NCI-H345 treated with DMSO at 0.1 percent for 48 hours (cell line): ENCODE data around the gene SOS1.

Experiments used
- DNase-seq: peaks from one replicate; lab custom pipeline; 2025; ENCODE audit not compliant: unreplicated experiment; lab: John Stamatoyannopoulos, UW

SOS1 gene

DNA sequence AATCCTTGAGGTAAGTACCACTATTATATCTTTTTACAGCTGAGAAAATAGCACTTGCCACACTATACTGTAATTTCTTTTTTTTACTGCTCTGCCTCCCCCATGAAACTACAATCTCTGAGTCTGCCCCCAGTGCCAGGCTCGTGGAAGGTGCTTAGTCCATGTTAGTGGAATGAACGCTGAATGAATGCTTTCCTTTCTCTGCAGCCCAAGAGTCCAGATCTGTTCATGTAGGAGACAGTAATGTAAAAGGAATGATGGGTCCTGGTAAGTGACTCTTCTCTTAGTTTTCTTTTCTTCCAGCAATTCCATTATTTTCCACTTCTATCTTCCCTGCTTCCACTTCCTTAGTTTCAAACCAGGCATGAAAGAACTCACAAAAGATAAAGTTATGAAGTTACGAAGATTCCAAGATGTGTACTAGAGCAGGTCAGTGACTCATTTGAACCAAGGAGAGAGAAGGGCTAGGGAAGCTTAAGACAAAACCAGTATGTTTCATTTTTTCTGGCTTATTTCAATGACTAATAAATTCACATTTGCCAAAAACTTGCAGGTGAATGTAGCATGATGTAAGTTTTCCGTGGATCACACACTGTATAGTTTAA lies 185.2 kb downstream of the SOS1 start:
- no peak for DNase-seq

GRCh38 chr2:38934742-38935141 lies 186.1 kb downstream of the SOS1 start:
- DNase-seq = no peak

- DNase-seq = no peak
These were observed 187.2 kb downstream of the SOS1 start for GRCh38 chr2:38933653-38934052.

DNA sequence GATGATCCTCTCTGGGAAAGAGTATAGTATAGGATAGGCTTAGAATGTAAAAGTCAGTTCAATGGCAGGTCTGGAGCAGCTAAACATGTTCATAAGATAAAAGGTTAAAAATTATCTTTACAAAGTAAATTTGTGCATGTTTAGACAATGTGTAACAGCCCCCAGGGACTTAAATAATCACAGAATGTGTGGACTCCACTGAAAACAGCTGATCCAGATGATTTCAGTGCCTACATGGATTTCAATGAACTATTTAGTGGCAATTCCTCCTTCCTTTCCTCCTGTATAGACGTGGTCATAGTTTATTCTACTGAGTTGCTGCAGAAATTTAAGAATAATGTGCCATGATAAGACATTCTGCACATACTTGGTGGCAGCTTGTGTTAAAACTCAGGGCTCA lies 188.3 kb downstream of the SOS1 start:
- no peak for DNase-seq
